Mesothelial cell of epicardium (in vitro differentiated cells): ENCODE data around the gene ALDH1A3. TPM values are rescaled to one million over a fixed set of nuclear protein-coding genes. Genes with fewer than 3 reads are reported as not detected.

Source experiments
- DNase-seq, 2 experiments: peaks; one replicate each; pipeline ENCODE4 v3.0.0; 2021; ENCODE audit warnings: low spot score in 2 of 2; ENCODE audit not compliant: unreplicated experiment in 2 of 2
- H3K27ac Mint-ChIP-seq: 2 replicates; pipeline ENCODE4 v1.8.0; 2021; ENCODE audit warnings: mixed read lengths
- H3K27me3 Mint-ChIP-seq: 2 replicates; pipeline ENCODE4 v1.8.0; 2021; ENCODE audit warnings: low read depth, mixed read lengths
- H3K36me3 Mint-ChIP-seq: 2 replicates; pipeline ENCODE4 v1.8.0; 2021; ENCODE audit warnings: mixed read lengths
- H3K4me1 Mint-ChIP-seq: 2 replicates; pipeline ENCODE4 v1.8.0; 2021; ENCODE audit warnings: mixed read lengths
- H3K4me3 Mint-ChIP-seq: 2 replicates; pipeline ENCODE4 v1.8.0; 2021; ENCODE audit warnings: mild to moderate bottlenecking, moderate library complexity, mixed read lengths
- H3K9me3 Mint-ChIP-seq: 2 replicates; pipeline ENCODE4 v1.8.0; 2021; ENCODE audit warnings: mixed read lengths
- CTCF ChIP-seq: fragments of 200-600 bp; sonication (generic); IDR thresholded peaks from one replicate; pipeline ENCODE4 v1.5.0; 2021; ENCODE audit warnings: antibody characterized with exemption; ENCODE audit not compliant: unreplicated experiment
- total RNA-seq: library from RNA; stranded (reverse); gene quantifications from 3 replicates; pipeline ENCODE4 v1.2.1, GENCODE V29; 2021

Gene ALDH1A3
- total RNA-seq, 1 donor from 2014 or later: not detected

GRCh38 chr15:100853676-100854440 lies 25.8 kb upstream of the ALDH1A3 start:
- no peak for TF ChIP-seq CTCF
- no peak overlapping the region for H3K27ac Mint-ChIP-seq
- peaks cover 3% of the 10 kb centered on the region for H3K4me1 Mint-ChIP-seq
- peaks cover 32% of the 10 kb centered on the region for H3K27me3 Mint-ChIP-seq
- H3K9me3 Mint-ChIP-seq: no peaks in the 10 kb centered on the region
- H3K4me3 Mint-ChIP-seq: no peak overlapping the region
- H3K36me3 Mint-ChIP-seq: no peaks in the 10 kb centered on the region
- peak in 1 of 2 experiments; percentile 16 for DNase-seq

GRCh38 chr15:100856867-100857266 lies 22.8 kb upstream of the ALDH1A3 start:
- peaks cover 20% of the 10 kb centered on the region for H3K27me3 Mint-ChIP-seq
- peaks cover 3% of the 10 kb centered on the region for H3K4me1 Mint-ChIP-seq
- no peak overlapping the region for H3K4me3 Mint-ChIP-seq
- H3K36me3 Mint-ChIP-seq: no peaks in the 10 kb centered on the region
- no peak for TF ChIP-seq CTCF
- DNase-seq: no peak
- peaks cover 8% of the 10 kb centered on the region for H3K9me3 Mint-ChIP-seq
- H3K27ac Mint-ChIP-seq: no peak overlapping the region

GRCh38 chr15:100858294-100858693 lies 21.3 kb upstream of the ALDH1A3 start:
- no peak for TF ChIP-seq CTCF
- DNase-seq: no peak
- H3K4me3 Mint-ChIP-seq: no peak overlapping the region
- peaks cover 15% of the 10 kb centered on the region for H3K27me3 Mint-ChIP-seq
- H3K4me1 Mint-ChIP-seq: peaks cover 6% of the 10 kb centered on the region
- H3K36me3 Mint-ChIP-seq: no peaks in the 10 kb centered on the region
- H3K27ac Mint-ChIP-seq: no peak overlapping the region
- H3K9me3 Mint-ChIP-seq: peaks cover 8% of the 10 kb centered on the region

- no peak for DNase-seq
- TF ChIP-seq CTCF: no peak
- Mint-ChIP-seq H3K4me3 (no peak overlapping the region), H3K4me1 (peaks cover 18% of the 10 kb centered on the region), H3K27me3 (peaks cover 9% of the 10 kb centered on the region), H3K9me3 (peaks cover 8% of the 10 kb centered on the region), H3K27ac (no peak overlapping the region), H3K36me3 (no peaks in the 10 kb centered on the region)
Observed at GRCh38 chr15:100859970-100860828, 19.4 kb upstream of the ALDH1A3 start.

- Mint-ChIP-seq H3K27ac (no peak overlapping the region), H3K36me3 (no peaks in the 10 kb centered on the region), H3K27me3 (peaks cover 6% of the 10 kb centered on the region), H3K9me3 (peaks cover 8% of the 10 kb centered on the region), H3K4me1 (peaks cover 18% of the 10 kb centered on the region), H3K4me3 (no peak overlapping the region)
- TF ChIP-seq CTCF: no peak
- DNase-seq: no peak
Observed at GRCh38 chr15:100860829-100861510, 18.7 kb upstream of the ALDH1A3 start.
